ENCODE measurements around the gene IGFBP7.
A peak's percentile ranks its signal among the peaks of the same experiment; 100 is the strongest.
"Not testable (repeated sequence)": the region's sequence is repeated elsewhere in the genome, so short reads cannot be mapped to it uniquely, and the experiment has no call there.

IGFBP7 gene

GRCh38 chr4:57074744-57075143 lies 35.4 kb downstream of the IGFBP7 start:
- no peak for DNase-seq (ENCODE audit: low read depth, low spot score)

GRCh38 chr4:57073559-57073958 lies 36.6 kb downstream of the IGFBP7 start:
- no peak for DNase-seq (ENCODE audit: low read depth, low spot score)

- no peak for DNase-seq (ENCODE audit: low read depth, low spot score)
These were observed 38.9 kb downstream of the IGFBP7 start for GRCh38 chr4:57071326-57071725.

- DNase-seq (ENCODE audit: low read depth, low spot score) = no peak
These were observed 39.7 kb downstream of the IGFBP7 start for GRCh38 chr4:57070461-57070860.

DNA sequence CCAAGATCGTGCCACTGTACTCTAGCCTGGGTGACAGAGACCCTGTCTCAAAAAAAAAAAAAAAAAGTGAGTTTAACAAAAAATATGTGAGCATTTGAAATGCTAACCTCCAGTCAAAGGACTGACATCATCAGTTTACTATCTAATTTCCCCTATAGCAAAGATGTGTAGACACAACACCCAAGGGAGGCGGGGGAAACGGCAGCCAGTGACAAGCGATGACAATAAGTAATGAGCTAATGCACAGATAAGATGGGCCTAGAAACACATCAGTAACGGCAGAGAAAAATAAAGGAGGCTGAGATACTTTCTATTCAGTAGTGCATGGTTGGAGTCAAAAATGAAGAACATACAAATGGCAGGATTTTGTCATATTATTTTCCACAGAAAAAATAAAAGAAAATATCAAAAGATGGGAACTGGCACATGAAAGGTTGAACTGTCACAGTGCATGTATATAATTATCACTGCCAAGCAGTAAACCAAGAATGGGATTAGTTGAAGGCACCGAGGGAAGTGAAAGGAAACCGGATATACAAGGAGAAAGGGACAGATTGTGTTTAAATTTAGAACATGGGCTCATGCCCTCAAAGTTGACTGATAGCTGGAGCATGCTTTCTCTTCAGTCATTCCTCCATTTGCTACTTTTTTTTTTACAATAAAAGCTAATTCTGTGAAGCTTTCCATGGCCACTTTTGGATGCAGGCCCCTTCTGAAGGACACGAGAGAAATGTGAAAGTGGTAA lies 41.8 kb downstream of the IGFBP7 start:
- no peak for DNase-seq (ENCODE audit: low read depth, low spot score)

- no peak for DNase-seq (ENCODE audit: low read depth, low spot score)
These were observed 44.3 kb downstream of the IGFBP7 start for GRCh38 chr4:57065730-57066482.

DNA sequence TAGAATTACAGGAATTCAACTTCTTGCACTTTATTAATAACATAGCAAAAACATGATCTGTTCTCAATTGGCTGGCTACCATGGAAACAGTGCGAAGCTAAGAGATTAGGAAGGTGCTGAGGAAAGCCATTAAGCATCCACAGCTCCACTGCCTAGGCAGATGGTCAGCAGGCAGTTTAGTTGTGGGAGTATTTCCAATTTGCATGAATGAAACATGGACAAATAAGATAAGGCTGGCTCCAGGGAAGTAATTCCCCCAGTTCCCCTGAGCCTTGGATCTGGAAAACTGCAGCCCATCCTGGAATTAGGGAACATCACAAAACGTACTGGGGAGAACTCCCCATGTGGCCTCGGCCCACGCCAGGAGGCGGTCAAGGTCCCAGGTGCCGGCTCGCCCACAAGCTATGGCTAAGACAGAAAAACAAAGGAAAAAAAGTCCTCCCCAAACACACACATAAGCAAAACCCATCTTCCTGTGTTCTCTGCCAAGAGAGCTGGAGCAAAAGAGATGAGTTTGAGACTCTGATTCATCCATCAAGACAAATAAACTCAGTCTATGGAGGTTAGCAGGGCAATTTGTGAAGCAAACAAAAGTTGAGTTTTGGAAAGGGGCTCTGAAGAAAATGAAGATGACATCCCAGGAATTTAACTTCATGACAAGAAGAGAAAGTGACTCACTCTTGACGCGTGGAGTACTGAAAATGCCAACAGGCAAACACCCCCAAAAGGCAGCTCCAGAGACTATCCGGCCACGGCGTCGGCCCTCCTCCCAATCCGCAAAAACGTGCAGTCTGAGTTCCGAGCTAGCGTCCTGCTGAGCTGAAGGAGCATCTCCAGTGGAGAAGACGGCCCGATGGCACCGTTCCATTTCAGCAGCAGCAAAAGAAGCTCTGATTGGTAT lies 45.1 kb downstream of the IGFBP7 start:
- peak; percentile 87 for DNase-seq (ENCODE audit: low read depth, low spot score)

DNA sequence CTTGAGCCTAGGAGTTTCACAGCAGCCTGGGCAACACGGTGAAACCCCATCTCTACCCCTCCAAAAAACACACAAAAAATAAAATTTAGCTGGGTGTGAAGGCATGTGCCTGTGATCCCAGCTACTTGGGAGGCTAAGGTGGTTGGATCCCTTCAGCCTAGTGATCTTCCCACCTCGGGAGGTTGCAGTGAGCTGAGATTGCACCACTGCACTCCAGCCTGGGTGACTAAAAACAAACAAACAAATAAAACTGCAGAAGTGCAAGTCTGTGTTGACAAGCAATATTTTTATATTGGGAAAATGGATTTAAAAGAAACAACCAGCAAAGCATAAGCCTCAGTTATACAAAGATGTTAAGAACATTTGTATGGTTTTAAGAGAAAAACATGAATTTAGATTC lies 46.1 kb downstream of the IGFBP7 start:
- DNase-seq (ENCODE audit: low read depth, low spot score) = no peak

DNA sequence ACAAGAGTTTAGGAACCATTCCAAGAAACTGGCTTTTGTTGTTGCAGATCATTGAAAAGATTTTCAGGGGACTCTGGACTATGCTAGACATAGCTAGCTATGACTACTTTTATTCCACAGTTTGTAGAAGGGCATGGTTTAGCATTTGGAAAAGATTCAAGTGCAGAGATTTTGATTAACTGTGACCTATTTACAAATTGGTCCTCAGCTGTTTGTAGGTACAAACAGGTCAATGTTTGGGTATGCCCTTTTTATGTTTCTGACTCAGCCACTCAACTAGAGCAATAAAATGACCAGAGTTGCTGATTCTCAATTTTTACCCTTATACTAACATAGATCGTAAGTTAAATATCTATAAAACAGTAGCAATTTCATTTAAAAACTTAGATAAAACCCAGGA lies 46.7 kb downstream of the IGFBP7 start:
- no peak for DNase-seq (ENCODE audit: low read depth, low spot score)

- no peak for DNase-seq (ENCODE audit: low read depth, low spot score)
These were observed 48.8 kb downstream of the IGFBP7 start for GRCh38 chr4:57061395-57061794.

DNA sequence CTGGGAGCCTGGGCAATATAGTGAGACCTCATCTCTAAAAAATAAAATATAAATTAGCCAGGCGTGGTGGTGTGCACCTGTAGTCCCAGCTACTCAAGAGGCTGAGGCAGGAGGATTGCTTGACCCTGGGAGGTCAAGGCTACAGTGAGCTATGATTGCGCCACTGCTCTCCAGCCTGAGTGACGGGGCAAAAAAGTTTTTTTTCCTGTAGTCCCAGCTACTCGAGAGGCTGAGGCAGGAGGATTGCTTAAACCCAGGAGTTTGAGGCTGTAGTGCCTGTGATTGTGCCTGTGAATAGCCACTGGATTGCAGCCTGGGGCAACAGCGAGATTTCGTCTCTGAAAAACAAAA lies 49.5 kb downstream of the IGFBP7 start:
- not testable (repeated sequence) for DNase-seq (ENCODE audit: low read depth, low spot score)

DNA sequence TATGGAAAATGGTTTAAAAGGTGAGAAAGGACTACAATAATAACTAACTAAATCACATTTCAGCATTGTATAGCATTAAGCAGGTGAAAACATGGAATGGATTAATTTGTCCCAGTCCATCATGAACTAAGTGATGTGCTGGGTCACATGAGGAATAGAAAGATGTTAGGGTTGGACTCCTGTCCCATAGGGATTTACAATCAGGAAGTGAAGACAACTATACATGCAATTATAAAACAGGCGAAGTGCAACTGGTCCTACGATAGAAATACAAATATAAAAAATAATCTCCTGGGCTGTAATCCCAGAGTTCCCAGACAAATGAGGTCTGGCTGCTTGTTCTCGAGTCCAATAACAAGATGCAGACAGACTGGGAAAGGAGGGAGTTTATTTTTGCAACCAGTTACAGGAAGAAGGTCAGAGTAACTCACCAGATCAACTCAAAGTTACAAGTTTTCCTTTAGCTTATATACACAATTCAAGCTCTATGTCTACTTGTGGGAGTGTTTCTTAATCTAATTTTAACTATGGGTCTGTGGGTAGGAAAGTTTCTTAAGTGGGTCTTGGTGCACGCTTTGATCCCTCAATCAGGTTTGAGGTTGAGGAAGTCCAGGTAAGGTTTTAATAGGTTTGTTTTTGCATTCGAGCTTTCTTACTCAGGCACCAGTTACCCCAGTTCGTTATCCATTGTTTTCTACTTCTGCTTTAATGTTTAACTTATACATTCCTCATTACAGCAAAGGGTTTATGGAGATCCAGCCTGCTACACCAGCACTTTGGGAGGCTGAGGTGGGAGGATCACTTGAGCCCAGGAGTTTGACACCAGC lies 50.1 kb downstream of the IGFBP7 start:
- no peak for DNase-seq (ENCODE audit: low read depth, low spot score)

DNA sequence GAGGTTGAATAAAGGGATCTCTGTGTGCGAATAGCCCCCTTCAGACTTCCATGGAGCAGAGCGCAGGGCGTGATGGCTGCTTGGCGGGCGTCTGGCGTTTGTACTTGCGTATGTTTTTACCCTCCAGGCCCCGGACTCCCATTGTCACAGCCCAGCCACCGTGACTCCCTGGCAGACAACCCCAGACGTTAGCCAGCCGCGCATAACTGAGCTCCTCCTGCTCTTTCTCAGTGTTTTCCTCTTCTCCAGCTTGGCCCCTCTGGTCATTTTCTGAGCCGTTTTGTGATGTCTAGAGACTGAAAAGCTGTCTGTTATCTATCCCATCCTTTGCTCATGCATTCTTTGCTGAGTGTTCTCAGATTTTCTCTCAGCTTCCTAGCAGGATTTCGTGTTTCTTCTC lies 54.3 kb downstream of the IGFBP7 start:
- no peak for DNase-seq (ENCODE audit: low read depth, low spot score)

- no peak for DNase-seq (ENCODE audit: low read depth, low spot score)
These were observed 56.7 kb downstream of the IGFBP7 start for GRCh38 chr4:57053508-57053907.

DNA sequence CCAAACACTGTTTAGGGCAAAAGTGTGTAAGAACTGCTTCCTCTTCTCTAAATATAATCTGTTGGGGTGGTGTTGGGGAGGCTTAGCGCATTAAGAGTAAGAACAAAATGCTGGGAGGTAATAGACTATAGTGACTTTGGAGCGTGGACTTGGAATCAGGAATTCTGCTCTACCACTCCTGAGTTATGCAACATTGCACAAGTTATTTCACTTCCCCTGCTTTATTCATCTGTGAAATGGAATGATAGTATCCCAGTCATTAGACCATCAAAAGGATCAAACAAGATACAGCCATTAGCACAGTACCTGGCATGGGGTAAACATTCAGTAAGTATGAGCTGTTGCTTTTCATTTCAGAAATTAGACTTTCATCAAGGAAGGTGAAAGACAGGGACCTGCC lies 58.7 kb downstream of the IGFBP7 start:
- DNase-seq (ENCODE audit: low read depth, low spot score) = no peak

GRCh38 chr4:57051095-57051494 lies 59.1 kb downstream of the IGFBP7 start:
- DNase-seq (ENCODE audit: low read depth, low spot score) = no peak

DNA sequence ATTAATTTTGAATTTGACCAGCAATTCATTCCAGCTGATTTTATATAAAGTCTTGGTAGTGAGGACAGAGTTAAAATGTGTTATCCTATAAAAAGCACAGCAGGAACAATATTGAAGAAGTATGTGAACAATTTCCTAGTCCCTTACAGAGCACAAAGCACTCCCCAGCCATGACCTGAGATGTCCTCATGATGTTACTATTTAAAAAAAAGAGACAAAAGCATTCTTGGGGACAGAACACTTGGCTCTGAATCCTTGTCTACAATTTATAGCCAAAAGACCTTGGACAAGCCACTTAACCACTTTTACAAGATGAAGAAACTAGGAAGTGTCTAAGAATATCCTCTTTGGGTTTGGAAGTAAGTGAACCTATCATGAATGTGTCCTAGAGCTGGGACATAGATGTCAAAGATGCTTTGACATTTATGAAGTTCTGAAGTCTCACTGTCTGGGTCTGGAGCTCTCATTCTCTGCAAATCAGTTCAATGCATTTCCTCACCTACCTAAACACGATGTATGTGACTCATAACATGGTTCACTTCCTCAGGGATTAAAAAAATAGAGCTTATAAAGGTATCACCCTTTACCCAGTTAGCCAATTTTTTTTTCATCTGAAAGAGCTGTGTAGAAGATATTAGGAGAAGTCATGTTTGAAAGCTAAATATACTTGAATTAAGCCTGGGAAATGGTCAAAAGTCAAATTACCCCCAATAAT lies 61.4 kb downstream of the IGFBP7 start:
- no peak for DNase-seq (ENCODE audit: low read depth, low spot score)

- DNase-seq (ENCODE audit: low read depth, low spot score) = not testable (repeated sequence)
These were observed 63.1 kb downstream of the IGFBP7 start for GRCh38 chr4:57047046-57047445.

DNA sequence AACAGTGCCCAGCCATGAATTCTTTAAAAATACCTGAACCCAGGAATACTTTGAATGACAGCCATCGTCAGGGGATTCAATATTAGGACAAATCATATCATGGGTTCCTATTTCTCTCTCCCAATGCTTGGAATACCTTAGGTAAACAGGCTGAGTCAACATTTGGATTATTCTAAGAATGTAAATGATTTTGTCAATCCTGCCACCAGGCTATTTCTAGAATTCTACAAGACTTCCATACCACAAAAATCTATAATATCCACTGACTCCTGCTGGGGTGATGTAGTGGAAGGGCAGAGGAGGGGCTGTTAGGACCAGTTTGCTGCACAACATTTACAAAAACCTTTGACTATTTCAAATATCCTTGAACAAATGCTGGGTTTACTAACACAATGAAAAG lies 65.2 kb downstream of the IGFBP7 start:
- no peak for DNase-seq (ENCODE audit: low read depth, low spot score)

DNA sequence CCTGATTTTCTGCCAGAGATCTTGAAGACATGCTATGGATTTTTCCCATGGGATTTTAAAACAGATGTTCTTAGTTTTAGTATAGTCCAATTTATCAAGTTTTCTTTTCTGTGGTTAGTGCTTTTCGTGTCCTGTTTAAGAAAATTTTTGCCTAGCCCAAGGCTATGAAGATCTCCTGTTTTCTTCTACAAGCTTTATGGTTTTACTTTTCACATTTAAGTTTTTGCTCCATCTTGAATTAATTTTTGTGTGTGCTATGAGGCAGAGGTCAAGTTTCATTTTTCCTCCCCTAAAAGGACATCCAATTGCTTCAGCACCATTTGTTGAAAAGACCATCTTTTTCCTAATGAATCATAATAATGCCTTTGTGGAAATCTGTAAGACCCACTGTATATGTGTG lies 65.9 kb downstream of the IGFBP7 start:
- DNase-seq (ENCODE audit: low read depth, low spot score) = no peak
